ENCODE data around the gene SEMA3G.

GRCh38 chr3:52396011-52396906 is 48.6 kb downstream of the SEMA3G start:
- TF ChIP-seq POLR2A (IDR thresholded peaks at IDR 0.05): no peak
- no peak for TF ChIP-seq CTCF (IDR thresholded peaks at IDR 0.05)
